SU-DHL-6 (cell line): ENCODE measurements around the gene TEX47.

Source experiments
- H2AFZ ChIP-seq: fragments of 200-600 bp; sonication (generic); 2 replicates; pipeline ENCODE4 v1.6.1; 2014; ENCODE audit warnings: low read depth, mild to moderate bottlenecking, moderate library complexity, mixed read lengths, antibody characterized with exemption, low read length; ENCODE audit not compliant: severe bottlenecking
- H3F3A ChIP-seq: fragments of 200-600 bp; shearing (Covaris generic); 2 replicates; pipeline ENCODE4 v1.6.0; 2016; ENCODE audit warnings: antibody characterized with exemption, mild to moderate bottlenecking; ENCODE audit not compliant: insufficient read depth
- H3K27ac ChIP-seq: fragments of 200-600 bp; sonication (generic); 2 replicates; pipeline ENCODE4 v1.5.1; 2016; ENCODE audit warnings: low read depth, mild to moderate bottlenecking, low read length, moderate library complexity, mixed read lengths
- H3K27me3 ChIP-seq: fragments of 200-600 bp; sonication (generic), shearing (Covaris generic); 2 replicates; pipeline ENCODE4 v1.6.0; 2014; ENCODE audit warnings: mild to moderate bottlenecking, low read length
- H3K36me3 ChIP-seq: fragments of 200-600 bp; sonication (generic); 2 replicates; pipeline ENCODE4 v1.6.1; 2014; ENCODE audit warnings: mild to moderate bottlenecking, low read length, mixed read lengths
- H3K4me2 ChIP-seq: fragments of 300-600, 200-600 bp; shearing (Covaris generic), sonication (generic); 2 replicates; pipeline ENCODE4 v1.6.0; 2014; ENCODE audit warnings: low read length, low read depth, mild to moderate bottlenecking; ENCODE audit not compliant: poor library complexity, severe bottlenecking
- H3K4me3 ChIP-seq: fragments of 200-600 bp; sonication (generic); 2 replicates; pipeline ENCODE4 v1.5.1; 2014; ENCODE audit warnings: antibody characterized with exemption, low read length, mild to moderate bottlenecking, mixed read lengths; ENCODE audit not compliant: insufficient read depth, poor library complexity, severe bottlenecking
- H3K79me2 ChIP-seq: fragments of 200-600 bp; sonication (generic); 2 replicates; pipeline ENCODE4 v1.6.1; 2014; ENCODE audit warnings: mild to moderate bottlenecking, low read length, moderate library complexity; ENCODE audit not compliant: insufficient read depth
- H3K9ac ChIP-seq: fragments of 200-600 bp; sonication (generic); 2 replicates; pipeline ENCODE4 v1.7.0; 2014; ENCODE audit warnings: mild to moderate bottlenecking, low read length
- H3K9me2 ChIP-seq: fragments of 200-600 bp; sonication (generic); replicated peaks from 2 replicates; pipeline ENCODE4 v1.6.1; 2014; ENCODE audit warnings: low read length; ENCODE audit not compliant: insufficient read depth
- H3K9me3 ChIP-seq: fragments of 200-600 bp; sonication (generic); 2 replicates; pipeline ENCODE4 v1.6.1; 2014; ENCODE audit warnings: low read length, mixed read lengths; ENCODE audit not compliant: insufficient read depth
- H4K20me1 ChIP-seq: fragments of 200-600 bp; sonication (generic); 2 replicates; pipeline ENCODE4 v1.6.1; 2014; ENCODE audit warnings: low read depth, mild to moderate bottlenecking, antibody characterized with exemption, low read length, moderate library complexity, mixed read lengths
- CTCF ChIP-seq: fragments of 200-600 bp; sonication (generic); IDR thresholded peaks from one replicate; pipeline ENCODE4 v1.5.1; 2017; ENCODE audit warnings: antibody characterized with exemption, mild to moderate bottlenecking, low read length, moderate library complexity; ENCODE audit not compliant: insufficient read depth, poor library complexity, severe bottlenecking
- EZH2phosphoT487 ChIP-seq: fragments of 200-600 bp; sonication (generic), shearing (Covaris generic); conservative IDR thresholded peaks from 2 replicates; pipeline ENCODE4 v1.6.1; 2018; ENCODE audit warnings: mild to moderate bottlenecking, antibody characterized with exemption, low read length, moderate library complexity, mixed read lengths

TEX47 gene

GRCh38 chr7:88757371-88757770 lies 38.2 kb downstream of the TEX47 start:
- Histone ChIP-seq H2AFZ (no peak overlapping the region), H3K79me2 (no peaks in the 10 kb centered on the region), H3K4me3 (no peak overlapping the region), H3F3A (no peaks in the 10 kb centered on the region), H3K27me3 (no peaks in the 10 kb centered on the region), H3K9me3 (no peaks in the 10 kb centered on the region), H3K4me2 (no peak overlapping the region), H3K27ac (no peak overlapping the region), H4K20me1 (no peaks in the 10 kb centered on the region), H3K9me2 (no peaks in the 10 kb centered on the region), H3K36me3 (no peaks in the 10 kb centered on the region), H3K9ac (no peak overlapping the region)
- TF ChIP-seq CTCF, result no peak
- TF ChIP-seq EZH2phosphoT487, result no peak

- Histone ChIP-seq H3K4me2 (no peak overlapping the region), H3K27ac (no peak overlapping the region), H3K9me2 (no peaks in the 10 kb centered on the region), H2AFZ (no peak overlapping the region), H3K9me3 (no peaks in the 10 kb centered on the region), H3K4me3 (no peak overlapping the region), H4K20me1 (no peaks in the 10 kb centered on the region), H3K79me2 (no peaks in the 10 kb centered on the region), H3K9ac (no peak overlapping the region), H3K36me3 (no peaks in the 10 kb centered on the region), H3F3A (no peaks in the 10 kb centered on the region), H3K27me3 (no peaks in the 10 kb centered on the region)
- no peak for TF ChIP-seq CTCF
- no peak for TF ChIP-seq EZH2phosphoT487
These were observed 38.7 kb downstream of the TEX47 start for GRCh38 chr7:88756802-88757201.

GRCh38 chr7:88746126-88746525 lies 49.4 kb downstream of the TEX47 start:
- no peak for TF ChIP-seq EZH2phosphoT487
- no peaks in the 10 kb centered on the region; the same call in 1 of the 2 replicates for H4K20me1 ChIP-seq
- no peaks in the 10 kb centered on the region for H3K9me2 ChIP-seq

More at GRCh38 chr7:88746126-88746525, 49.4 kb downstream of the TEX47 start:
- Histone ChIP-seq H3K27ac (no peak overlapping the region), H3K4me2 (no peak overlapping the region), H3K27me3 (no peaks in the 10 kb centered on the region), H3K4me3 (no peak overlapping the region), H3F3A (no peaks in the 10 kb centered on the region), H3K9ac (no peak overlapping the region), H2AFZ (no peak overlapping the region), H3K9me3 (no peaks in the 10 kb centered on the region), H3K79me2 (no peaks in the 10 kb centered on the region), H3K36me3 (no peaks in the 10 kb centered on the region)
